Karpas-422 (cell line): Measurements from ENCODE around the gene NGF. TPM values are rescaled to one million over a fixed set of nuclear protein-coding genes. Genes with fewer than 3 reads are reported as not detected.
"Not testable (repeated sequence)": the region's sequence is repeated elsewhere in the genome, so short reads cannot be mapped to it uniquely, and the experiment has no call there.

Experiments
- DNase-seq: peaks from one replicate; pipeline ENCODE4 v3.0.0-alpha.2; 2015
- H2AFZ ChIP-seq: fragments of 200-600 bp; sonication (generic); 2 replicates; pipeline ENCODE4 v1.6.1; 2014; ENCODE audit warnings: antibody characterized with exemption, low read length, mixed read lengths
- H3K27ac ChIP-seq: fragments of 200-600 bp; sonication (generic); 2 replicates; pipeline ENCODE4 v1.5.1; 2014; ENCODE audit warnings: mild to moderate bottlenecking, low read length, moderate library complexity
- H3K27me3 ChIP-seq: fragments of 200-600 bp; sonication (generic); 2 replicates; pipeline ENCODE4 v1.6.1; 2014; ENCODE audit warnings: low read length, mixed read lengths
- H3K36me3 ChIP-seq: fragments of 200-600 bp; sonication (generic); 2 replicates; pipeline ENCODE4 v1.6.1; 2014; ENCODE audit warnings: low read length, mixed read lengths; ENCODE audit not compliant: insufficient read depth
- H3K4me1 ChIP-seq: fragments of 200-600 bp; sonication (generic); 2 replicates; pipeline ENCODE4 v1.6.1; 2014; ENCODE audit warnings: mild to moderate bottlenecking, low read length, mixed read lengths
- H3K4me2 ChIP-seq: fragments of 200-600 bp; sonication (generic); 2 replicates; pipeline ENCODE4 v1.6.1; 2014; ENCODE audit warnings: low read length, low read depth, mild to moderate bottlenecking; ENCODE audit not compliant: poor library complexity, severe bottlenecking
- H3K4me3 ChIP-seq: fragments of 200-600 bp; sonication (generic); 2 replicates; pipeline ENCODE4 v1.5.1; 2014; ENCODE audit warnings: mild to moderate bottlenecking, antibody characterized with exemption, low read length, mixed read lengths
- H3K79me2 ChIP-seq: fragments of 200-600 bp; sonication (generic); 2 replicates; pipeline ENCODE4 v1.6.1; 2014; ENCODE audit warnings: mild to moderate bottlenecking, low read length, mixed read lengths
- H3K9ac ChIP-seq: fragments of 200-600 bp; sonication (generic); 2 replicates; pipeline ENCODE4 v1.6.0; 2014; ENCODE audit warnings: low read length
- H3K9me2 ChIP-seq: fragments of 200-600 bp; sonication (generic), shearing (Covaris generic); replicated peaks from 2 replicates; pipeline ENCODE4 v1.6.0; 2014; ENCODE audit warnings: mild to moderate bottlenecking, low read length, moderate library complexity; ENCODE audit not compliant: insufficient read depth
- H3K9me3 ChIP-seq: fragments of 300-700, 200-600 bp; sonication (generic); 2 replicates; pipeline ENCODE4 v1.6.1; 2014; ENCODE audit warnings: low read length, mixed read lengths
- H4K20me1 ChIP-seq: fragments of 200-600 bp; sonication (generic); 2 replicates; pipeline ENCODE4 v1.6.1; 2014; ENCODE audit warnings: mild to moderate bottlenecking, antibody characterized with exemption, low read length, low read depth; ENCODE audit not compliant: insufficient read depth
- total RNA-seq: library from RNA; depleted of rRNA; stranded (reverse); fragments of >200 nt; shearing (Covaris generic); gene quantifications from 2 replicates; pipeline ENCODE4 v1.2.3, GENCODE V29; 2014; ENCODE audit warnings: low replicate concordance

The NGF gene
- total RNA-seq, 1 experiment from 2014 or later, result not detected

- Histone ChIP-seq H3K27ac (no peak overlapping the region), H3K4me2 (no peak overlapping the region), H3K9me2 (no peaks in the 10 kb centered on the region), H3K9me3 (no peaks in the 10 kb centered on the region), H3K27me3 (no peaks in the 10 kb centered on the region), H3K4me3 (no peak overlapping the region), H3K4me1 (no peaks in the 10 kb centered on the region), H3K36me3 (no peaks in the 10 kb centered on the region), H4K20me1 (no peaks in the 10 kb centered on the region), H2AFZ (no peak overlapping the region), H3K9ac (no peak overlapping the region), H3K79me2 (no peaks in the 10 kb centered on the region)
- DNase-seq, result no peak
These were observed 26.2 kb upstream of the NGF start for GRCh38 chr1:115364046-115364779.

GRCh38 chr1:115363171-115363570 is 25.1 kb upstream of the NGF start:
- Histone ChIP-seq H3K9me2 (no peaks in the 10 kb centered on the region), H3K79me2 (no peaks in the 10 kb centered on the region), H4K20me1 (no peaks in the 10 kb centered on the region), H3K9me3 (no peaks in the 10 kb centered on the region), H3K27me3 (no peaks in the 10 kb centered on the region), H3K36me3 (no peaks in the 10 kb centered on the region), H3K4me3 (no peak overlapping the region), H2AFZ (no peak overlapping the region), H3K9ac (no peak overlapping the region), H3K27ac (no peak overlapping the region), H3K4me2 (no peak overlapping the region), H3K4me1 (no peaks in the 10 kb centered on the region)
- DNase-seq, result no peak

GRCh38 chr1:115360505-115361129 is 22.6 kb upstream of the NGF start:
- H3K9me2 ChIP-seq, H3K9me3 ChIP-seq, H3K27me3 ChIP-seq, DNase-seq, H3K4me3 ChIP-seq, H3K36me3 ChIP-seq, H3K4me2 ChIP-seq, H3K4me1 ChIP-seq, H3K79me2 ChIP-seq, H3K27ac ChIP-seq, H4K20me1 ChIP-seq, H2AFZ ChIP-seq, H3K9ac ChIP-seq: not testable (repeated sequence)

GRCh38 chr1:115359787-115360452 is 21.9 kb upstream of the NGF start:
- not testable (repeated sequence) for H3K27me3 ChIP-seq, H3K4me3 ChIP-seq, H4K20me1 ChIP-seq, H2AFZ ChIP-seq, H3K9me3 ChIP-seq, H3K9me2 ChIP-seq, H3K4me2 ChIP-seq, H3K4me1 ChIP-seq, DNase-seq, H3K9ac ChIP-seq, H3K27ac ChIP-seq, H3K79me2 ChIP-seq, H3K36me3 ChIP-seq

- Histone ChIP-seq H4K20me1 (no peaks in the 10 kb centered on the region), H3K4me3 (no peak overlapping the region), H3K4me2 (no peak overlapping the region), H2AFZ (no peak overlapping the region), H3K9me2 (no peaks in the 10 kb centered on the region), H3K27me3 (no peaks in the 10 kb centered on the region), H3K79me2 (no peaks in the 10 kb centered on the region), H3K9ac (no peak overlapping the region), H3K36me3 (no peaks in the 10 kb centered on the region), H3K4me1 (no peaks in the 10 kb centered on the region), H3K27ac (no peak overlapping the region), H3K9me3 (no peaks in the 10 kb centered on the region)
- no peak for DNase-seq
These were observed 18.3 kb upstream of the NGF start for GRCh38 chr1:115356356-115356755.

GRCh38 chr1:115355069-115355468 is 17.0 kb upstream of the NGF start:
- no peak overlapping the region for H3K27ac ChIP-seq
- H3K79me2 ChIP-seq, result no peaks in the 10 kb centered on the region
- DNase-seq, result no peak
- no peak overlapping the region for H3K4me3 ChIP-seq
- H2AFZ ChIP-seq, result no peak overlapping the region
- H4K20me1 ChIP-seq, result no peaks in the 10 kb centered on the region
- no peak overlapping the region for H3K4me2 ChIP-seq
- H3K27me3 ChIP-seq, result no peaks in the 10 kb centered on the region
- no peaks in the 10 kb centered on the region for H3K9me3 ChIP-seq
- no peak overlapping the region for H3K9ac ChIP-seq
- no peaks in the 10 kb centered on the region for H3K9me2 ChIP-seq
- no peaks in the 10 kb centered on the region for H3K4me1 ChIP-seq
- H3K36me3 ChIP-seq, result no peaks in the 10 kb centered on the region

GRCh38 chr1:115351143-115351542 is 13.1 kb upstream of the NGF start:
- H2AFZ ChIP-seq, result no peak overlapping the region
- no peaks in the 10 kb centered on the region for H3K27me3 ChIP-seq
- no peaks in the 10 kb centered on the region for H4K20me1 ChIP-seq
- H3K9me3 ChIP-seq, result no peaks in the 10 kb centered on the region
- H3K27ac ChIP-seq, result no peak overlapping the region
- H3K4me1 ChIP-seq, result no peaks in the 10 kb centered on the region
- no peak for DNase-seq
- H3K9ac ChIP-seq, result no peak overlapping the region
- H3K79me2 ChIP-seq, result no peaks in the 10 kb centered on the region
- no peak overlapping the region for H3K4me2 ChIP-seq
- no peaks in the 10 kb centered on the region for H3K36me3 ChIP-seq
- H3K4me3 ChIP-seq, result no peak overlapping the region
- no peaks in the 10 kb centered on the region for H3K9me2 ChIP-seq

- Histone ChIP-seq H3K27me3 (no peaks in the 10 kb centered on the region), H3K27ac (no peak overlapping the region), H3K4me2 (no peak overlapping the region), H3K4me1 (peaks cover under 1% of the 10 kb centered on the region), H3K9ac (no peak overlapping the region), H3K9me2 (no peaks in the 10 kb centered on the region), H3K36me3 (no peaks in the 10 kb centered on the region), H3K79me2 (no peaks in the 10 kb centered on the region), H2AFZ (no peak overlapping the region), H3K4me3 (no peak overlapping the region), H4K20me1 (no peaks in the 10 kb centered on the region), H3K9me3 (no peaks in the 10 kb centered on the region)
- DNase-seq, result no peak
These were observed 10.6 kb upstream of the NGF start for GRCh38 chr1:115348636-115349035.
